Choroid plexus epithelial cell (primary cell): ENCODE measurements around the gene SRRM5.

Source experiments
- DNase-seq: peaks from one replicate; pipeline ENCODE4 v3.0.0-alpha.2; 2010; ENCODE audit warnings: low read depth
- H3K4me3 ChIP-seq: 2 replicates; pipeline ENCODE4 v1.5.1; 2011; ENCODE audit warnings: low read depth, mild to moderate bottlenecking, control low read depth, low read length, moderate library complexity
- CTCF ChIP-seq: conservative IDR thresholded peaks from 2 replicates; pipeline ENCODE4 v1.5.1; 2011; ENCODE audit warnings: low read depth, mild to moderate bottlenecking, control low read depth, inconsistent platforms, low read length, moderate library complexity

SRRM5 gene

DNA sequence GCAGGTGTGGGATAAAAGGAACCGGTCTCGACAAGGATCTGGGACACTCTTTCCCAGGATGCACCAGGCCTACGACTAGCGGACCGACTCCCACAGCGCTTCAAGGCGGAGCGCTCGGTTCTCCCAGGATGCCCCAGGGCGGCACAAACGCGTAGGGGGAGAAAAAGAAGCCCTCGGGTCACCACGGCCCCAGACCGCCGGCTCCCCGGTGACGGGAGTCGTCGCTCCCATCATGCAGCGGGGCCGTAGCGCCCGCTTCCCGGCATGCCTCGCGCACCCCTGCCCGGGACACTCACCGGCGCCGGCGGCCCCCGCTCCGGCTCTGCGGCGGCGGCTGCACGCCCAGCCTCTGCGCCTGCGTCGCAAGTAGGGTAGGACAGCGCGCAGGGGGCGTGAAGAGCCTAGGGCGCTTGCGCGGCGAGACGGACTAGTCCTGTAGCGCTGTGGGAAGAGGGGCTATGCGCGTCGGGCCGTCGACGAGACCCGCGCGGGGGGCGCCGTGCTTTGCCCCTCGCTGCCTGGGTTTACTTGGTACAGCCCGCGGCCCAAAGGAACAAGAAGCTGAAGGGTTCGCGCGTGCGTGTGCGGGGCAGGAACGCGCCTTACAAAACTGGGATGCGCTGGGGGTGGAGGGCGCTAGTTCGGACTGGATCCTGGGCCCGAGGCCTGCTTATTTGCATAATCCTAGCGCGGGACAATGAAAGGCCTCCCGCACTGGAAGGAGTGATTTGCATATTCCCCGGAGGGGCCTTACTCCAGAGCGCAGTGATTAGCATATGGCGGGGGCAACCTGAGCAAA lies 7.6 kb downstream of the SRRM5 start, which contains the start of gene ZNF428:
Gene ZNF428, minus strand, starts transcription at position 368 of the 799 bp plus-strand sequence. CDS start 5,325 bp downstream, outside the sequence.
- peak; percentile 92 for DNase-seq
- no peak for TF ChIP-seq CTCF
- peak within 1 kb of the TSS; percentile 84 for H3K4me3 ChIP-seq

DNA sequence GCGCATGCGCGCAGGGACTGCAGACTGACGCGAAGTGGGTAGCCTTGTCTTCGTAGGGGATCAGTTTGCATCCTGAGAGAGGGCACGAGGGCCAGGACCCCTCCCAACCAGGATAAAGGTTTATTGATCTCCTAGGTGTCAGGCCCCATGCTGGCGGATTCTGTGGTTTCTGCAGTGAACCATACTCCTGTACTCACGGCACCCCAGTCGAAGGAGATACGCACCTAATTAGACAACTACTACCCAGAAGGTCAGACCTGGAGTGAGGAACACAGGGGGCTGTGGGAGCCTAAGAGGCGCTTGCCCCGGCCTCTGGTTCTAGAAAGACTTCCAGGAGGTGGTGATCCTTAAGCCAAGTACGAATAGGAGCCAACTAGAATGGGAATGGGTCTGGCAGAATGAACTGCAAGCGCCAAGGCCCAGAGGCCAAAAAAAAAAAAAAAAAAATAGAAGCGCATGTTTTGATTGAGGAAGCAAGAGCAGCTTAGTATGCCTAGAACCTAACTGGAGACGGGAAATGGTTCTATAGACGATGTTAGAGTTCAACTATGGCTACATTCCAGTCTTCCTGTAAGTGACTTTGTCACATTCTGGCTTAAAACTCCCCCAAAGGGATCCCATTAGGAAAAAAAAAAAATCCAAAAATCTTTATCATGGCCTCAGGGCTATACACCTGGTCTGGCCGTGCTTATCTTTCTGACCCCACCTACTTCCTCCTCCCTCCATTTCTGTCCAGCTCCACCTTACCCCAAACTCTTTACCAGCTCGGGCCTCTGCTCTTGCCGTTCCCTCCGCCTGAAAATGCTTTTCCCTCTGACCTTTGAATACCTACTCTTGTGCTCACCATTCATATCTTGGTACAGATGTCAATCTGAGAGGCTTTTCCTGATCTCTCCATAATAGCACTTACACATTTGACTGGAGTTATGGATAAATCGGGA lies 8.4 kb downstream of the SRRM5 start:
- no peak for DNase-seq
- TF ChIP-seq CTCF: no peak

GRCh38 chr19:43622070-43622469 lies 10.2 kb downstream of the SRRM5 start:
- DNase-seq: no peak
- H3K4me3 ChIP-seq: no peak overlapping the region
- TF ChIP-seq CTCF: no peak

More for the DNA sequence above, 8.4 kb downstream of the SRRM5 start:
- peak overlapping the region; percentile 84 for H3K4me3 ChIP-seq

- no peak overlapping the region for H3K4me3 ChIP-seq
- TF ChIP-seq CTCF: no peak
- DNase-seq: no peak
Observed at GRCh38 chr19:43622956-43623355, 11.1 kb downstream of the SRRM5 start.

DNA sequence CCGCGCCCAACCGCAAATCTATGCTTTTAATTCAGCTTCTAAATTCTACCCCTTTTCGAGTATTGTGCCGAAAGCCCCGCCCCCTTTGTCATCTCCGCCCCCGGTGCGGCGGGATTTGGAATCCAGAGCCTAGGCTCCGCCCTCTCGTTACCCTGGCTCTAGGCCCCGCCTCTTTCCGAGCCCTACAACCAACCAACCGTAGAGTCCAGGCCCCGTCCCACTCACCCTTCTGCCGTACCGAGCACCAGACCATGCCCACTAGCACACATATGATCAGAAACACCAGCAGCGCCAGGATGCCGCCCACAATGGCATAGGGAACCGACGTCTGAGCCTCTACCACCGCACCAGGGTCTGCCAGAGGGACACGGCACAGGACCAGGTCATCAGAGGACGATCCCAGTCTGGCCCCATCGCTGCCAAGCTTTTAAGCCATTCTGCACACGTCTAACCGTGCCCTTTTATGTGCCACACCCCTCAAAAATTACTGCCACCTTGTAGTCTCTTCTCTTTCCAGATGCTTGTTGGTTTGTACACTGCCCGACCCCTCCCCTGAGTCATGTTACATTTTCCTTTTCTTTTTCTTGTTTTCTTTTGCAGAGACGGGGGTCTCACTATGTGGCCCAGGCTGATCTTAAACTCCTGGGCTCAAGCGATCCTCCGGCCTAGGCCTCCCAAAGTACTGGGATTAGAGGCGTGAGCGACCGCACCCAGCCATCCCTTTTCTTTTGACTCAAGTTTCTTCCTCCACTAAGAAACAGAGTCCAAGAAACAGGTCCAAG lies 12.2 kb downstream of the SRRM5 start:
- no peak for TF ChIP-seq CTCF
- no peak for DNase-seq
- no peak overlapping the region for H3K4me3 ChIP-seq

DNA sequence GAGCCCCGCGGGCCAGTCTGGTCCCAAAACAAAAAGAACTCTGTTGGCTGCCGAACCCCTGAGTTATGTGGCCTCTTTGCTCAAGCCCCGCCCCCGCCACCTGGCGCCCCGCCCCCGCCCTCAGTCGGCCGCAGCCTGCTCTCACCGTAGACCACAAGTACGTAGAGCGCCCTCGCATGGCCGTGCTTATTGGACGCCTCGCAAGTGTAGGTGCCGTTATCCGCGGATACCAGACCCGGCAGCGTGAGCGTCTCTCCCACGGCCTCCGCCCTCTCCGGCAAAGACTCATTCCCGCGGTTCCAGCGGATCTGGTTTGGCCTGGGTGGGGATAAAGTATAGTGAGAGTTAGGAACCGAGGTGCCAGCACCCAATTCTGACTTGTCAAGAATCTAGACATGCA lies 13.0 kb downstream of the SRRM5 start:
- TF ChIP-seq CTCF: peak; percentile 25
- peak; percentile 43 for DNase-seq
- no peak overlapping the region for H3K4me3 ChIP-seq
